DOHH2 (cell line): Measurements from ENCODE around the gene ZMIZ2.

ENCODE experiments used
- H3F3A ChIP-seq: fragments of 200-600 bp; sonication (generic), shearing (Covaris generic); 2 replicates; pipeline ENCODE4 v1.6.0; 2016; ENCODE audit warnings: antibody characterized with exemption, mild to moderate bottlenecking; ENCODE audit not compliant: control insufficient read depth, insufficient read depth
- H3K27ac ChIP-seq: fragments of 200-600 bp; sonication (generic); 2 replicates; pipeline ENCODE4 v1.5.1; 2014; ENCODE audit warnings: low read depth, mild to moderate bottlenecking, low read length, moderate library complexity
- H3K27me3 ChIP-seq: fragments of 200-600 bp; sonication (generic); 2 replicates; pipeline ENCODE4 v1.6.1; 2014; ENCODE audit warnings: mild to moderate bottlenecking, low read length, mixed read lengths; ENCODE audit not compliant: control insufficient read depth
- H3K36me3 ChIP-seq: fragments of 200-600 bp; sonication (generic); 2 replicates; pipeline ENCODE4 v1.6.1; 2014; ENCODE audit warnings: mild to moderate bottlenecking, low read length, moderate library complexity, mixed read lengths; ENCODE audit not compliant: control insufficient read depth
- H3K4me1 ChIP-seq: fragments of 200-600 bp; sonication (generic); 2 replicates; pipeline ENCODE4 v1.6.1; 2014; ENCODE audit warnings: mild to moderate bottlenecking, low read length, mixed read lengths; ENCODE audit not compliant: control insufficient read depth
- H3K4me2 ChIP-seq: fragments of 200-600 bp; sonication (generic); 2 replicates; pipeline ENCODE4 v1.6.0; 2014; ENCODE audit warnings: mild to moderate bottlenecking, low read length, moderate library complexity
- H3K4me3 ChIP-seq: fragments of 200-600 bp; sonication (generic); 2 replicates; pipeline ENCODE4 v1.5.1; 2014; ENCODE audit warnings: mild to moderate bottlenecking, low read length, mixed read lengths
- H3K79me2 ChIP-seq: fragments of 200-600 bp; sonication (generic); 2 replicates; pipeline ENCODE4 v1.6.1; 2014; ENCODE audit warnings: mild to moderate bottlenecking, low read length, mixed read lengths; ENCODE audit not compliant: control insufficient read depth
- H3K9me2 ChIP-seq: fragments of 200-600 bp; sonication (generic); replicated peaks from 2 replicates; pipeline ENCODE4 v1.6.1; 2014; ENCODE audit warnings: mild to moderate bottlenecking, low read length, mixed read lengths; ENCODE audit not compliant: control insufficient read depth
- H3K9me3 ChIP-seq: fragments of 200-600 bp; sonication (generic); 2 replicates; pipeline ENCODE4 v1.6.1; 2014; ENCODE audit warnings: antibody characterized with exemption, low read length, mixed read lengths; ENCODE audit not compliant: control insufficient read depth, insufficient read depth
- H4K20me1 ChIP-seq: fragments of 200-600 bp; sonication (generic); 2 replicates; pipeline ENCODE4 v1.6.0; 2014; ENCODE audit warnings: low read depth, mild to moderate bottlenecking, antibody characterized with exemption, low read length, moderate library complexity; ENCODE audit not compliant: control insufficient read depth, insufficient read depth
- EZH2phosphoT487 ChIP-seq: fragments of 200-600 bp; sonication (generic); IDR thresholded peaks from 2 replicates; pipeline ENCODE4 v1.6.1; 2017; ENCODE audit warnings: borderline replicate concordance, mild to moderate bottlenecking, antibody characterized with exemption, low read length, moderate library complexity, mixed read lengths
- TF ChIP-seq, protein P1 (sequence below): fragments of 200-600 bp; sonication (generic); IDR thresholded peaks from one replicate; pipeline ENCODE4 v1.5.1; 2014; ENCODE audit warnings: antibody characterized with exemption, mild to moderate bottlenecking, low read depth, low read length; ENCODE audit not compliant: poor library complexity, severe bottlenecking

The ZMIZ2 gene

GRCh38 chr7:44787762-44788161, 39.1 kb downstream of the ZMIZ2 start:
- no peak overlapping the region for H3K4me3 ChIP-seq

GRCh38 chr7:44789990-44790389, 41.3 kb downstream of the ZMIZ2 start:
- no peaks in the 10 kb centered on the region for H3K9me3 ChIP-seq
- H3K4me2 ChIP-seq, result no peak overlapping the region
- no peaks in the 10 kb centered on the region for H3K36me3 ChIP-seq
- H3K79me2 ChIP-seq, result peaks cover 3% of the 10 kb centered on the region; the same call in 1 of the 2 replicates
- peaks cover 23% of the 10 kb centered on the region for H3F3A ChIP-seq
- no peaks in the 10 kb centered on the region for H4K20me1 ChIP-seq
- no peak overlapping the region for H3K4me3 ChIP-seq
- peaks cover 9% of the 10 kb centered on the region for H3K4me1 ChIP-seq
- H3K27ac ChIP-seq, result no peak overlapping the region
- no peaks in the 10 kb centered on the region for H3K9me2 ChIP-seq
- H3K27me3 ChIP-seq, result no peaks in the 10 kb centered on the region
- TF ChIP-seq, protein P1, sequence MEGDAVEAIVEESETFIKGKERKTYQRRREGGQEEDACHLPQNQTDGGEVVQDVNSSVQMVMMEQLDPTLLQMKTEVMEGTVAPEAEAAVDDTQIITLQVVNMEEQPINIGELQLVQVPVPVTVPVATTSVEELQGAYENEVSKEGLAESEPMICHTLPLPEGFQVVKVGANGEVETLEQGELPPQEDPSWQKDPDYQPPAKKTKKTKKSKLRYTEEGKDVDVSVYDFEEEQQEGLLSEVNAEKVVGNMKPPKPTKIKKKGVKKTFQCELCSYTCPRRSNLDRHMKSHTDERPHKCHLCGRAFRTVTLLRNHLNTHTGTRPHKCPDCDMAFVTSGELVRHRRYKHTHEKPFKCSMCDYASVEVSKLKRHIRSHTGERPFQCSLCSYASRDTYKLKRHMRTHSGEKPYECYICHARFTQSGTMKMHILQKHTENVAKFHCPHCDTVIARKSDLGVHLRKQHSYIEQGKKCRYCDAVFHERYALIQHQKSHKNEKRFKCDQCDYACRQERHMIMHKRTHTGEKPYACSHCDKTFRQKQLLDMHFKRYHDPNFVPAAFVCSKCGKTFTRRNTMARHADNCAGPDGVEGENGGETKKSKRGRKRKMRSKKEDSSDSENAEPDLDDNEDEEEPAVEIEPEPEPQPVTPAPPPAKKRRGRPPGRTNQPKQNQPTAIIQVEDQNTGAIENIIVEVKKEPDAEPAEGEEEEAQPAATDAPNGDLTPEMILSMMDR, result no peak
- TF ChIP-seq EZH2phosphoT487, result no peak

More at GRCh38 chr7:44787762-44788161, 39.1 kb downstream of the ZMIZ2 start:
- H3K4me2 ChIP-seq, result no peak overlapping the region
- peaks cover 9% of the 10 kb centered on the region for H3K4me1 ChIP-seq
- peaks cover 13% of the 10 kb centered on the region for H3F3A ChIP-seq
- no peaks in the 10 kb centered on the region for H4K20me1 ChIP-seq
- H3K9me3 ChIP-seq, result peaks cover 3% of the 10 kb centered on the region; the same call in 1 of the 2 replicates
- no peaks in the 10 kb centered on the region for H3K36me3 ChIP-seq
- H3K9me2 ChIP-seq, result no peaks in the 10 kb centered on the region
- H3K27ac ChIP-seq, result no peak overlapping the region
- H3K79me2 ChIP-seq, result no peaks in the 10 kb centered on the region
- TF ChIP-seq, protein P1, result no peak
- no peak for TF ChIP-seq EZH2phosphoT487
- no peaks in the 10 kb centered on the region for H3K27me3 ChIP-seq

- H3K9me2 ChIP-seq, result no peaks in the 10 kb centered on the region
- no peaks in the 10 kb centered on the region for H3K9me3 ChIP-seq
- no peaks in the 10 kb centered on the region for H4K20me1 ChIP-seq
- TF ChIP-seq, protein P1, result no peak
- no peak for TF ChIP-seq EZH2phosphoT487
- H3F3A ChIP-seq, result peaks cover 23% of the 10 kb centered on the region
- H3K79me2 ChIP-seq, result peaks cover 18% of the 10 kb centered on the region
- no peaks in the 10 kb centered on the region for H3K27me3 ChIP-seq
- H3K27ac ChIP-seq, result no peak overlapping the region
- H3K4me2 ChIP-seq, result no peak overlapping the region
- H3K4me1 ChIP-seq, result peaks cover 16% of the 10 kb centered on the region
- peaks cover under 1% of the 10 kb centered on the region for H3K36me3 ChIP-seq
- no peak overlapping the region for H3K4me3 ChIP-seq
These were observed 42.9 kb downstream of the ZMIZ2 start for GRCh38 chr7:44791278-44792219.
